Fibroblast of lung (primary cell): ENCODE results near the gene JPH2.

Experiments
- CTCF ChIP-seq, 2 donors: IDR thresholded peaks in 1 of 2; conservative IDR thresholded peaks in 1 of 2; 1 replicate in 1 of 2; 2 replicates in 1 of 2; pipeline ENCODE4 v1.5.1; 2011 to 2012; ENCODE audit warnings: low read length in 2 of 2, control low read depth in 1 of 2, inconsistent platforms in 1 of 2, low read depth in 1 of 2, mild to moderate bottlenecking in 1 of 2
- EZH2 ChIP-seq: IDR thresholded peaks from 2 replicates; pipeline ENCODE4 v1.5.1; 2012; ENCODE audit warnings: low read length, control low read depth, mild to moderate bottlenecking; ENCODE audit errors: missing control alignments

GRCh38 chr20:44160133-44160532 lies 26.9 kb downstream of the JPH2 start:
- TF ChIP-seq CTCF (conservative IDR thresholded peaks at IDR 0.05 in 1 of 2, IDR thresholded peaks at IDR 0.05 in 1 of 2; ENCODE audit: low read depth in 1 of 2, low read length in 2 of 2), result no peak
- TF ChIP-seq EZH2, result no peak
